T47D (cell line): ENCODE results near the gene NOL9.
"Not testable (repeated sequence)": the region's sequence is repeated elsewhere in the genome, so short reads cannot be mapped to it uniquely, and the experiment has no call there.

Source experiments
- DNase-seq, 2 experiments: peaks; one replicate each; pipeline versions ENCODE4 v3.0.0 to v3.0.0-alpha.2; 2011 to 2012; ENCODE audit warnings: low read depth in 1 of 2, low spot score in 1 of 2
- JUND ChIP-seq: IDR thresholded peaks from 2 replicates; pipeline ENCODE4 v1.6.1; 2012; ENCODE audit warnings: low read depth
- in situ Hi-C: cut with HindIII; loops from 2 replicates; pipeline ENCODE4 v1.10.0; 2016; ENCODE audit warnings: low sequenced_read_pairs, low pct_unique_long_range_greater_than_20kb

The NOL9 gene

GRCh38 chr1:6554031-6554906 lies at the start of gene NOL9:
Gene NOL9 (minus strand): TSS chr1:6554513. CDS start chr1:6554502, 11 bp downstream.
- in situ Hi-C loops, result no loop called here
- no peak for TF ChIP-seq JUND
- DNase-seq, result peak; percentile 76 to 87

GRCh38 chr1:6603238-6603914 lies 49.1 kb upstream of the NOL9 start:
- DNase-seq, result peak in 1 of 2 experiments; percentile 51
- in situ Hi-C loops, result no loop called here
- no peak for TF ChIP-seq JUND

- no peak for TF ChIP-seq JUND
- DNase-seq, result peak; percentile 66 to 90
Measured at GRCh38 chr1:6602669-6603237, 48.4 kb upstream of the NOL9 start, which contains the start of gene KLHL21. Gene KLHL21 (minus strand): TSS chr1:6602869. CDS start chr1:6602817, 52 bp downstream.

GRCh38 chr1:6601923-6602668 lies 47.8 kb upstream of the NOL9 start:
- in situ Hi-C loops, result no loop called here
- DNase-seq, result no peak
- no peak for TF ChIP-seq JUND

More at GRCh38 chr1:6602669-6603237, 48.4 kb upstream of the NOL9 start, which contains the start of gene KLHL21:
- in situ Hi-C loops, result no loop called here

GRCh38 chr1:6601049-6601922 lies 47.0 kb upstream of the NOL9 start:
- in situ Hi-C loops, result no loop called here
- DNase-seq, result peak; percentile 59 to 72
- no peak for TF ChIP-seq JUND

GRCh38 chr1:6600410-6601048 lies 46.2 kb upstream of the NOL9 start:
- TF ChIP-seq JUND, result no peak
- in situ Hi-C loops, result no loop called here
- DNase-seq, result no peak

- in situ Hi-C loops, DNase-seq: not testable (repeated sequence)
Measured at GRCh38 chr1:6599991-6600390, 45.7 kb upstream of the NOL9 start.

- in situ Hi-C loops, result no loop called here
- no peak for DNase-seq
- no peak for TF ChIP-seq JUND
Measured at GRCh38 chr1:6599141-6599975, 45.0 kb upstream of the NOL9 start.

- DNase-seq, result no peak
- no peak for TF ChIP-seq JUND
- in situ Hi-C loops, result no loop called here
Measured at GRCh38 chr1:6597777-6598131, 43.4 kb upstream of the NOL9 start.

GRCh38 chr1:6596886-6597776 lies 42.8 kb upstream of the NOL9 start:
- no peak for DNase-seq
- TF ChIP-seq JUND, result no peak
- in situ Hi-C loops, result no loop called here
